HEK293 (cell line): Measurements from ENCODE around the gene NOTCH3.

Source experiments
- CTCF ChIA-PET: fragments of 350-600 bp; formaldehyde crosslinking; extraction: SDS; loops from one replicate; lab custom pipeline; 2021; ENCODE audit warnings: antibody characterized with exemption; lab: Yijun Ruan, JAX
- POLR2A ChIA-PET: fragments of 300-600 bp; formaldehyde crosslinking; extraction: SDS; loops from one replicate; lab custom pipeline; 2020; ENCODE audit warnings: antibody characterized with exemption, inconsistent platforms; lab: Yijun Ruan, JAX
- H3K27ac ChIP-seq: fragments of 200-500 bp; sonication (Bioruptor generic); 2 replicates; pipeline ENCODE4 v1.5.1; 2014; ENCODE audit warnings: low read depth, low read length, control low read depth, inconsistent platforms; ENCODE audit errors: extremely low read depth
- H3K36me3 ChIP-seq, 2 experiments: fragments of 200-500 bp in 1 of 2; sonication (Bioruptor generic) in 1 of 2; 1 replicate in 1 of 2; 2 replicates in 1 of 2; pipeline ENCODE4 v1.5.1; 2014 to 2017; ENCODE audit warnings: inconsistent platforms in 2 of 2, low read length in 2 of 2; ENCODE audit not compliant: control insufficient read depth in 2 of 2, insufficient read depth in 1 of 2
- H3K4me1 ChIP-seq: fragments of 200-500 bp; sonication (Bioruptor generic); 2 replicates; pipeline ENCODE4 v1.5.1; 2014; ENCODE audit warnings: mild to moderate bottlenecking, low read length, inconsistent platforms; ENCODE audit not compliant: control insufficient read depth, insufficient read depth
- H3K4me3 ChIP-seq: 2 replicates; pipeline ENCODE4 v1.5.1; 2011; ENCODE audit warnings: low read depth, mild to moderate bottlenecking, control low read depth, low read length, moderate library complexity
- H3K9me3 ChIP-seq: fragments of 200-500 bp; sonication (Bioruptor generic); 2 replicates; pipeline ENCODE4 v1.5.1; 2014; ENCODE audit warnings: low read depth, low read length, inconsistent platforms; ENCODE audit not compliant: control insufficient read depth, insufficient read depth
- FEZF1 ChIP-seq: fragments of 450-650 bp; formaldehyde crosslinking; IDR thresholded peaks from 2 replicates; pipeline ENCODE4 v1.5.1; 2016; ENCODE audit warnings: missing biosample characterization, missing genetic modification characterization
- PRDM2 ChIP-seq: fragments of 450-650 bp; formaldehyde crosslinking; IDR thresholded peaks from 2 replicates; pipeline ENCODE4 v1.5.1; 2016; ENCODE audit warnings: missing biosample characterization, missing genetic modification characterization, borderline replicate concordance
- SCRT1 ChIP-seq: fragments of 450-650 bp; formaldehyde crosslinking; IDR thresholded peaks from 2 replicates; pipeline ENCODE4 v1.5.1; 2016; ENCODE audit warnings: missing biosample characterization, missing genetic modification characterization, borderline replicate concordance
- ZBTB1 ChIP-seq: fragments of 450-650 bp; formaldehyde crosslinking; IDR thresholded peaks from 2 replicates; pipeline ENCODE4 v1.5.1; 2016; ENCODE audit warnings: missing biosample characterization, missing genetic modification characterization
- ZBTB11 ChIP-seq: fragments of 450-650 bp; formaldehyde crosslinking; conservative IDR thresholded peaks from 2 replicates; pipeline ENCODE4 v1.5.1; 2016; ENCODE audit warnings: low read depth, missing biosample characterization, missing genetic modification characterization
- ZBTB20 ChIP-seq: fragments of 450-650 bp; formaldehyde crosslinking; IDR thresholded peaks from 2 replicates; pipeline ENCODE4 v1.5.1; 2016; ENCODE audit warnings: missing biosample characterization, missing genetic modification characterization
- ZBTB6 ChIP-seq: fragments of 450-650 bp; formaldehyde crosslinking; IDR thresholded peaks from 2 replicates; pipeline ENCODE4 v1.5.1; 2017; ENCODE audit warnings: missing biosample characterization, missing genetic modification characterization
- ZBTB7A ChIP-seq: fragments of 450-650 bp; formaldehyde crosslinking; IDR thresholded peaks from 2 replicates; pipeline ENCODE4 v1.5.1; 2016; ENCODE audit warnings: low read depth, missing biosample characterization, missing genetic modification characterization
- ZNF221 ChIP-seq: fragments of 450-650 bp; formaldehyde crosslinking; IDR thresholded peaks from 2 replicates; pipeline ENCODE4 v1.5.1; 2017; ENCODE audit warnings: missing biosample characterization, missing genetic modification characterization, borderline replicate concordance
- ZNF292 ChIP-seq: fragments of 450-650 bp; formaldehyde crosslinking; IDR thresholded peaks from 2 replicates; pipeline ENCODE4 v1.5.1; 2016; ENCODE audit warnings: low read depth, missing biosample characterization, missing genetic modification characterization, borderline replicate concordance
- ZNF311 ChIP-seq: fragments of 450-650 bp; formaldehyde crosslinking; IDR thresholded peaks from 2 replicates; pipeline ENCODE4 v1.5.1; 2017; ENCODE audit warnings: missing biosample characterization, missing genetic modification characterization, borderline replicate concordance
- ZNF335 ChIP-seq: fragments of 450-650 bp; formaldehyde crosslinking; conservative IDR thresholded peaks from 2 replicates; pipeline ENCODE4 v1.5.1; 2016; ENCODE audit warnings: missing biosample characterization, missing genetic modification characterization
- ZNF48 ChIP-seq: fragments of 450-650 bp; formaldehyde crosslinking; IDR thresholded peaks from 2 replicates; pipeline ENCODE4 v1.5.1; 2016; ENCODE audit warnings: missing biosample characterization, missing genetic modification characterization
- ZNF629 ChIP-seq: fragments of 450-650 bp; formaldehyde crosslinking; IDR thresholded peaks from 2 replicates; pipeline ENCODE4 v1.5.1; 2017; ENCODE audit warnings: missing biosample characterization, missing genetic modification characterization
- ZNF701 ChIP-seq: fragments of 450-650 bp; formaldehyde crosslinking; IDR thresholded peaks from 2 replicates; pipeline ENCODE4 v1.5.1; 2016; ENCODE audit warnings: missing biosample characterization, missing genetic modification characterization

NOTCH3 gene

GRCh38 chr19:15244106-15244803 is 43.5 kb upstream of the NOTCH3 start:
- H3K9me3 ChIP-seq = no peaks in the 10 kb centered on the region
- ChIA-PET CTCF (interaction anchor here (0.6 to 1.0 kb wide), 3 partner anchors 83 to 698 kb away, joined by 3 read pairs; no protein-coding TSS in a partner anchor), POLR2A (no interaction called here)
- no peak overlapping the region for H3K4me3 ChIP-seq
- peaks cover 7 to 91% of the 10 kb centered on the region in 2 experiments; a peak in 1 of 3 replicates for H3K36me3 ChIP-seq
- TF ChIP-seq ZNF48 (no peak), ZBTB20 (tag by site-specific recombination) (no peak), ZBTB1 (tag by site-specific recombination) (no peak), PRDM2 (no peak), ZBTB7A (tag by site-specific recombination) (no peak), ZBTB6 (no peak), ZNF629 (tag by site-specific recombination) (no peak), FEZF1 (tag by site-specific recombination) (no peak), ZNF311 (no peak), ZBTB11 (tag by site-specific recombination) (no peak), ZNF221 (tag by site-specific recombination) (no peak), ZNF701 (tag by site-specific recombination) (no peak), SCRT1 (tag by site-specific recombination) (no peak), ZNF335 (tag by site-specific recombination) (no peak), ZNF292 (tag by site-specific recombination) (no peak)
- H3K27ac ChIP-seq = no peak overlapping the region
- H3K4me1 ChIP-seq = no peaks in the 10 kb centered on the region
